K562 (cell line): ENCODE results near the gene PCSK6. TPM values are rescaled to one million over a fixed set of nuclear protein-coding genes. Genes with fewer than 3 reads are reported as not detected.

Experiments
- ARID1B ChIP-seq: fragments of 450-650 bp; IDR thresholded peaks from 2 replicates; pipeline ENCODE4 v1.6.1; 2016; ENCODE audit warnings: antibody characterized with exemption, mild to moderate bottlenecking, inconsistent platforms
- DNMT1 ChIP-seq: fragments of 450-650 bp; IDR thresholded peaks from 2 replicates; pipeline ENCODE4 v1.6.1; 2016; ENCODE audit warnings: antibody characterized with exemption, mild to moderate bottlenecking
- MIER1 ChIP-seq: fragments of 450-650 bp; IDR thresholded peaks from 2 replicates; pipeline ENCODE4 v1.6.1; 2016; ENCODE audit warnings: antibody characterized with exemption, mild to moderate bottlenecking, low read depth
- NFE2L1 ChIP-seq: fragments of 450-650 bp; IDR thresholded peaks from 2 replicates; pipeline ENCODE4 v1.6.1; 2016; ENCODE audit warnings: missing genetic modification characterization, low read depth, mild to moderate bottlenecking, missing compliant biosample characterization, moderate library complexity, borderline replicate concordance
- NR2C2 ChIP-seq, 2 experiments: fragments of 200-800 bp in 1 of 2; sonication (Bioruptor generic) in 1 of 2; sonication (generic) in 1 of 2; formaldehyde crosslinking in 1 of 2; IDR thresholded peaks; 2 replicates each; pipeline versions ENCODE4 v1.6.1 to v1.8.0; 2016 to 2022; ENCODE audit warnings: mild to moderate bottlenecking in 1 of 2, missing compliant biosample characterization in 1 of 2, missing genetic modification characterization in 1 of 2, missing genetic modification reagents in 1 of 2
- PRDM10 ChIP-seq: fragments of 450-650 bp; IDR thresholded peaks from 2 replicates; pipeline ENCODE4 v1.6.1; 2018; ENCODE audit not compliant: partially characterized antibody
- SAFB2 ChIP-seq: fragments of 200-400 bp; formaldehyde crosslinking; IDR thresholded peaks from 2 replicates; pipeline ENCODE4 v1.6.1; 2018; ENCODE audit warnings: borderline replicate concordance, low read length, low read depth, moderate library complexity; ENCODE audit not compliant: severe bottlenecking
- SIRT6 ChIP-seq: IDR thresholded peaks from one replicate; pipeline ENCODE4 v1.6.1; 2012; ENCODE audit warnings: low read depth, mild to moderate bottlenecking, control low read depth, inconsistent platforms, low read length, moderate library complexity
- SMC3 ChIP-seq: conservative IDR thresholded peaks from 2 replicates; pipeline ENCODE4 v1.6.1; 2011; ENCODE audit warnings: low read depth, low read length, improper control_type of control experiment; ENCODE audit not compliant: insufficient read depth
- TEAD1 ChIP-seq, 2 experiments: fragments of 450-650 bp in 1 of 2; sonication (generic) in 1 of 2; formaldehyde crosslinking; IDR thresholded peaks; 2 replicates each; pipeline versions ENCODE4 v1.4.0 to v1.8.0; 2020 to 2022; ENCODE audit warnings: mild to moderate bottlenecking in 2 of 2, missing genetic modification reagents in 1 of 2
- YBX1 ChIP-seq: fragments of 450-650 bp; IDR thresholded peaks from 2 replicates; pipeline ENCODE4 v1.7.1; 2016; ENCODE audit warnings: mild to moderate bottlenecking
- ZBTB9 ChIP-seq: fragments of 450-650 bp; formaldehyde crosslinking; IDR thresholded peaks from 2 replicates; pipeline ENCODE4 v1.4.0; 2020; ENCODE audit warnings: mild to moderate bottlenecking, moderate library complexity
- ZC3H11A ChIP-seq: IDR thresholded peaks from 2 replicates; pipeline ENCODE4 v1.6.1; 2012; ENCODE audit warnings: low read depth, low read length, improper control_type of control experiment
- ZNF830 ChIP-seq: fragments of 250-450 bp; sonication (Bioruptor Pico); IDR thresholded peaks from 2 replicates; pipeline ENCODE4 v1.5.0; 2021; ENCODE audit warnings: mild to moderate bottlenecking
- ZZZ3 ChIP-seq: fragments of 450-650 bp; IDR thresholded peaks from 2 replicates; pipeline ENCODE4 v1.6.1; 2016; ENCODE audit warnings: antibody characterized with exemption, mild to moderate bottlenecking, moderate library complexity
- polyA plus RNA-seq, 8 experiments: library from polyadenylated mRNA; depleted of rRNA in 4 of 8; stranded (reverse) in 5 of 8; unstranded in 3 of 8; fragments of >200 nt; fragmentation: Nextera tagmentation in 2 of 8; fragmentation: Illumina TruSeq in 1 of 8; extraction: Ambion mirVana in 2 of 8; extraction: Trizol in 1 of 8; gene quantifications; 2 replicates each; pipeline versions ENCODE4 v1.2.1 to v1.2.3, GENCODE V29; 2011 to 2014; ENCODE audit warnings: inconsistent platforms in 1 of 8, missing spikeins in 1 of 8
- total RNA-seq, 7 experiments: library from RNA; depleted of rRNA in 6 of 7; stranded (reverse); fragments of >200 nt in 6 of 7; fragmentation: Illumina TruSeq in 2 of 7; extraction: Trizol in 2 of 7; gene quantifications; 2 replicates each; pipeline versions ENCODE4 v1.2.1 to v1.2.3, GENCODE V29; 2011 to 2021; ENCODE audit warnings: low replicate concordance in 1 of 7
- TF ChIP-seq, protein P1 (sequence below): fragments of 250-450 bp; sonication (Bioruptor Pico); IDR thresholded peaks from 2 replicates; pipeline ENCODE4 v1.4.0; 2020; ENCODE audit warnings: mild to moderate bottlenecking, moderate library complexity, borderline replicate concordance
- TF ChIP-seq, protein P2 (sequence below): sonication (generic); formaldehyde crosslinking; IDR thresholded peaks from 2 replicates; pipeline ENCODE4 v1.8.1; 2023; ENCODE audit warnings: mild to moderate bottlenecking, missing genetic modification reagents

PCSK6 gene
- total and polyA plus RNA-seq, 9 of the 15 experiments (the other 6 are each of a cell fraction or from before 2014, with no cell fraction given): 2.2 to 32.6 (median 14.5) TPM

GRCh38 chr15:101277038-101277822 is 212.3 kb downstream of the PCSK6 start, which contains the start of gene SELENOS (continued):
- TF ChIP-seq ZBTB9 (CRISPR knock-in tag) (peak; percentile 65; the same call in 1 of the 2 replicates), TEAD1 (CRISPR knock-in tag; IDR thresholded peaks at IDR 0.05) (no peak), DNMT1 (no peak), MIER1 (no peak), SIRT6 (no peak), ARID1B (no peak), ZZZ3 (no peak), ZC3H11A (no peak), ZNF830 (CRISPR knock-in tag) (no peak), PRDM10 (peak; percentile 36), YBX1 (no peak), NFE2L1 (tag) (no peak), SMC3 (no peak), NR2C2 (CRISPR knock-in tag; IDR thresholded peaks at IDR 0.05) (no peak), NR2C2 (tag; IDR thresholded peaks at IDR 0.05) (peak; percentile 64; the same call in 1 of the 2 replicates), SAFB2 (no peak)
- TF ChIP-seq, protein P1, sequence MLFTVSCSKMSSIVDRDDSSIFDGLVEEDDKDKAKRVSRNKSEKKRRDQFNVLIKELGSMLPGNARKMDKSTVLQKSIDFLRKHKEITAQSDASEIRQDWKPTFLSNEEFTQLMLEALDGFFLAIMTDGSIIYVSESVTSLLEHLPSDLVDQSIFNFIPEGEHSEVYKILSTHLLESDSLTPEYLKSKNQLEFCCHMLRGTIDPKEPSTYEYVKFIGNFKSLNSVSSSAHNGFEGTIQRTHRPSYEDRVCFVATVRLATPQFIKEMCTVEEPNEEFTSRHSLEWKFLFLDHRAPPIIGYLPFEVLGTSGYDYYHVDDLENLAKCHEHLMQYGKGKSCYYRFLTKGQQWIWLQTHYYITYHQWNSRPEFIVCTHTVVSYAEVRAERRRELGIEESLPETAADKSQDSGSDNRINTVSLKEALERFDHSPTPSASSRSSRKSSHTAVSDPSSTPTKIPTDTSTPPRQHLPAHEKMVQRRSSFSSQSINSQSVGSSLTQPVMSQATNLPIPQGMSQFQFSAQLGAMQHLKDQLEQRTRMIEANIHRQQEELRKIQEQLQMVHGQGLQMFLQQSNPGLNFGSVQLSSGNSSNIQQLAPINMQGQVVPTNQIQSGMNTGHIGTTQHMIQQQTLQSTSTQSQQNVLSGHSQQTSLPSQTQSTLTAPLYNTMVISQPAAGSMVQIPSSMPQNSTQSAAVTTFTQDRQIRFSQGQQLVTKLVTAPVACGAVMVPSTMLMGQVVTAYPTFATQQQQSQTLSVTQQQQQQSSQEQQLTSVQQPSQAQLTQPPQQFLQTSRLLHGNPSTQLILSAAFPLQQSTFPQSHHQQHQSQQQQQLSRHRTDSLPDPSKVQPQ (CRISPR knock-in tag): 0 out of 2 replicates have a peak, but pooled peaks have one; percentile 50
- TF ChIP-seq, protein P2, sequence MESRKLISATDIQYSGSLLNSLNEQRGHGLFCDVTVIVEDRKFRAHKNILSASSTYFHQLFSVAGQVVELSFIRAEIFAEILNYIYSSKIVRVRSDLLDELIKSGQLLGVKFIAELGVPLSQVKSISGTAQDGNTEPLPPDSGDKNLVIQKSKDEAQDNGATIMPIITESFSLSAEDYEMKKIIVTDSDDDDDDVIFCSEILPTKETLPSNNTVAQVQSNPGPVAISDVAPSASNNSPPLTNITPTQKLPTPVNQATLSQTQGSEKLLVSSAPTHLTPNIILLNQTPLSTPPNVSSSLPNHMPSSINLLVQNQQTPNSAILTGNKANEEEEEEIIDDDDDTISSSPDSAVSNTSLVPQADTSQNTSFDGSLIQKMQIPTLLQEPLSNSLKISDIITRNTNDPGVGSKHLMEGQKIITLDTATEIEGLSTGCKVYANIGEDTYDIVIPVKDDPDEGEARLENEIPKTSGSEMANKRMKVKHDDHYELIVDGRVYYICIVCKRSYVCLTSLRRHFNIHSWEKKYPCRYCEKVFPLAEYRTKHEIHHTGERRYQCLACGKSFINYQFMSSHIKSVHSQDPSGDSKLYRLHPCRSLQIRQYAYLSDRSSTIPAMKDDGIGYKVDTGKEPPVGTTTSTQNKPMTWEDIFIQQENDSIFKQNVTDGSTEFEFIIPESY (CRISPR knock-in tag): 0 out of 2 replicates have a peak, but pooled peaks have one; percentile 41
